ENCODE measurements around the gene DAB2.

DAB2 gene

DNA sequence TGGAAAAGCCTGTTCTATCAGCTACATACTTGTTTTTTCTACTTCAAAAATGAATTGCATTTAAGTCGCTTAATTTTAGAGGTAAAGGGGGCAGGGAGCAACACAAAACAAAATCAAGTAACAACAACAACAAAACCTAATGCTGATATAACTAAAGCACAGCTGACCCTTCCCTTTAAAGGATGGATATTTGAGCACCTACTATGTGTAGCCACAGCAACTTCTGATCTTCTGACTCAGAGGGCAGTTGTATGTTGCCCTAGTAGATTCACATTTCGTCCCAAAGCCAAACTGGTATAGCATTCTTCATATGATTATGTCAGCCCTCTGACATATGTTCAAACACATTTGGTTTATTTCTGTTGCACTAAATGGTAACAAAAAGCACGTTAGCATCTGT lies 6.8 kb downstream of the DAB2 start (continued):
- TF ChIP-seq ZFP37 (tag by site-specific recombination; IDR thresholded peaks at IDR 0.05) (no peak), ZNF423 (tag by site-specific recombination; IDR thresholded peaks at IDR 0.05) (no peak), ZNF155 (tag by site-specific recombination; IDR thresholded peaks at IDR 0.05) (no peak), ZNF529 (tag by site-specific recombination; IDR thresholded peaks at IDR 0.05; ENCODE audit: insufficient replicate concordance) (no peak)

DNA sequence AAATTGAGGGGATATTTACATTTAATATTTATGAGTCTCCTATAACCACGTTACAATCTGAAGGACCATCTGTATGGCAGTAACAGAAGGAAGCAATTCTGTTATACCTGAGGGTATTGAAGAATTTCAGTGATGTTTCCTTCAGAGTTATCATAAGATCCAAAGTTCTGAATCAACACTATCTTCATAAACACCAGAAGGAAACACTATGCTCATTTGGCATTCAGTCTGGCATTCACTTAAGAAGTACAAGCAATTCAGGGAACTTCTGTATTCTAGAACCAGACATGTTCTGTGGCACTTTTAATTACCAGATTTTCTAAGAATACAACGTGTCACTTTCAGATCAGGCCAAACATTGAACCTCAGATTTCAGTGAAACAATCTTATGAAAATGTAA lies 9.6 kb downstream of the DAB2 start:
- CTCF ChIA-PET = interaction anchor here (1.3 to 2.3 kb wide), 2 partner anchors 9 to 132 kb away, joined by 7 to 8 read pairs; partner anchors contain the start of gene DAB2
- no peaks in the 10 kb centered on the region for H3K36me3 ChIP-seq (ENCODE audit: control insufficient read depth in 2 of 2, insufficient read depth in 1 of 2, low read length in 2 of 2)

DNA sequence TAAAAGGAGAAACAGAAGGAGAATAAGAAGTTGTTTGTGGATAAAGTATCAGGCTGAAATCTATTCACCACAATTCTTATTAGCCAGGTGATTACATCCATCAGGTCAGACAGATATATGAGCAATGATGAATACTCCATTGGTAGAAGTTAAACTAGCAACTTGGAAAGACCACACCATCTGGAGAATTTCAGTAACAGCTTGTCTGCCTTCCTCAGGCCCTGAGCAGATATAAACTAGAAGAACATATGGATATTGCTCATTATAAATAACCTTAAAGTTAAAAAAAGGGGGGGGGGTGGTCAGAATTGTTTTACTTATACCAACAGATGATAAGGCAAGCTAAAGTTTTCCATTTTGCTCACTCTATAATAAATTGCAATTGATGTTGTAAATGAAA lies 10.4 kb downstream of the DAB2 start:
- TF ChIP-seq ZNF416 (tag by site-specific recombination; IDR thresholded peaks at IDR 0.05) = no peak
- no peak for TF ChIP-seq REST (tag by site-specific recombination; IDR thresholded peaks at IDR 0.05)
- TF ChIP-seq ZFP69B (tag by site-specific recombination; IDR thresholded peaks at IDR 0.05) = no peak
- TF ChIP-seq ZNF792 (tag by site-specific recombination; IDR thresholded peaks at IDR 0.05) = no peak
- no peak for TF ChIP-seq ZBTB1 (tag by site-specific recombination; IDR thresholded peaks at IDR 0.05)
- TF ChIP-seq TCF7L2 (IDR thresholded peaks at IDR 0.05; ENCODE audit: borderline replicate concordance, low read depth, low read length) = no peak
- TF ChIP-seq ZNF521 (tag by site-specific recombination; IDR thresholded peaks at IDR 0.05) = no peak
- TF ChIP-seq ZNF776 (tag by site-specific recombination; IDR thresholded peaks at IDR 0.05; ENCODE audit: borderline replicate concordance) = no peak
- no peak for TF ChIP-seq ZNF791 (tag by site-specific recombination; IDR thresholded peaks at IDR 0.05)
- no peak for TF ChIP-seq ZNF707 (tag by site-specific recombination; IDR thresholded peaks at IDR 0.05)
- no peak for TF ChIP-seq ZNF10 (tag by site-specific recombination; IDR thresholded peaks at IDR 0.05)
- no peak for TF ChIP-seq ZNF146 (tag by site-specific recombination; IDR thresholded peaks at IDR 0.05)
- TF ChIP-seq MYNN (tag by site-specific recombination; IDR thresholded peaks at IDR 0.05; ENCODE audit: borderline replicate concordance) = no peak
- TF ChIP-seq ZNF426 (tag by site-specific recombination; IDR thresholded peaks at IDR 0.05) = no peak
- TF ChIP-seq ZNF449 (tag by site-specific recombination; IDR thresholded peaks at IDR 0.05) = no peak
- no peak for TF ChIP-seq ZNF580 (tag by site-specific recombination; IDR thresholded peaks at IDR 0.05)
- no peak for TF ChIP-seq ZNF704 (tag by site-specific recombination; IDR thresholded peaks at IDR 0.05)
- Histone ChIP-seq H3K9me3 (ENCODE audit: control insufficient read depth, insufficient read depth, low read depth, low read length) (no peaks in the 10 kb centered on the region), H3K4me1 (ENCODE audit: control insufficient read depth, insufficient read depth, low read length) (0 out of 2 replicates have a peak, but pooled peaks cover 3% of the 10 kb centered on the region), H3K27ac (ENCODE audit: extremely low read depth, low read depth, low read length) (no peak overlapping the region), H3K4me3 (ENCODE audit: low read depth, low read length) (no peak overlapping the region), H3K36me3 (ENCODE audit: control insufficient read depth in 2 of 2, insufficient read depth in 1 of 2, low read length in 2 of 2) (no peaks in the 10 kb centered on the region)
- ChIA-PET CTCF (interaction anchor here (0.6 to 1.4 kb wide), 3 partner anchors 10 to 185 kb away, joined by 3 to 10 read pairs (median 4); partner anchors contain the start of gene DAB2), POLR2A (interaction anchor here (0.5 to 1.8 kb wide), 2 partner anchors 10 to 18 kb away, joined by 5 read pairs; partner anchors contain the start of gene DAB2)

More for the DNA sequence above, 9.6 kb downstream of the DAB2 start:
- POLR2A ChIA-PET = interaction anchor here (1.8 kb wide), 1 partner anchor 9 kb away, joined by 5 read pairs; the partner anchor contains the start of gene DAB2
- H3K9me3 ChIP-seq (ENCODE audit: control insufficient read depth, insufficient read depth, low read depth, low read length) = no peaks in the 10 kb centered on the region
- no peak overlapping the region for H3K27ac ChIP-seq (ENCODE audit: extremely low read depth, low read depth, low read length)
- H3K4me1 ChIP-seq (ENCODE audit: control insufficient read depth, insufficient read depth, low read length) = no peaks in the 10 kb centered on the region
- no peak overlapping the region for H3K4me3 ChIP-seq (ENCODE audit: low read depth, low read length)
- TF ChIP-seq ZBTB26 (tag by site-specific recombination; optimal IDR thresholded peaks at IDR 0.05) (no peak), ZNF792 (tag by site-specific recombination; IDR thresholded peaks at IDR 0.05) (no peak), SP3 (tag by site-specific recombination; IDR thresholded peaks at IDR 0.05) (no peak), ZIC2 (tag by site-specific recombination; IDR thresholded peaks at IDR 0.05) (no peak)

All from HEK293 (cell line).